Activated CD4-positive, alpha-beta T cell treated with anti-CD3 and anti-CD28 coated beads, Interleukin-2, amount 50 U/mL, for 24 hours (primary cell): ENCODE data around the gene PGP.
"Not testable (repeated sequence)": the region's sequence is repeated elsewhere in the genome, so short reads cannot be mapped to it uniquely, and the experiment has no call there.

ENCODE experiments used
- DNase-seq, 2 donors: peaks; one replicate each; pipeline ENCODE4 v3.0.0-alpha.2; 2020; ENCODE audit warnings: low read depth in 1 of 2, low spot score in 1 of 2

Gene PGP

GRCh38 chr16:2214719-2214968 lies at the start of gene PGP:
TSS of gene PGP (minus strand) at chr16:2214840. CDS start at chr16:2214777, 63 bp downstream.
- DNase-seq = no peak

GRCh38 chr16:2263026-2263425 lies 48.4 kb upstream of the PGP start:
- DNase-seq = not testable (repeated sequence)

- DNase-seq = no peak
Measured at GRCh38 chr16:2260250-2260649, 45.6 kb upstream of the PGP start.

GRCh38 chr16:2258530-2258929 lies 43.9 kb upstream of the PGP start:
- not testable (repeated sequence) for DNase-seq

GRCh38 chr16:2257726-2258125 lies 43.1 kb upstream of the PGP start:
- no peak for DNase-seq

GRCh38 chr16:2256531-2257140 lies 42.0 kb upstream of the PGP start:
- no peak for DNase-seq

GRCh38 chr16:2253293-2253692 lies 38.7 kb upstream of the PGP start:
- DNase-seq = no peak

GRCh38 chr16:2252806-2253148 lies 38.1 kb upstream of the PGP start:
- DNase-seq = no peak

- peak; percentile 60 to 68 for DNase-seq
Measured at GRCh38 chr16:2251296-2252111, 36.9 kb upstream of the PGP start, which contains the start of gene ECI1. TSS of gene ECI1 (minus strand) at chr16:2251587. CDS start at chr16:2251566, 21 bp downstream.

GRCh38 chr16:2250652-2251295 lies 36.1 kb upstream of the PGP start:
- DNase-seq = peak; percentile 17 to 26

GRCh38 chr16:2246301-2246885 lies 31.8 kb upstream of the PGP start:
- no peak for DNase-seq

- no peak for DNase-seq
Measured at GRCh38 chr16:2244926-2245795, 30.5 kb upstream of the PGP start.

- no peak for DNase-seq
Measured at GRCh38 chr16:2244301-2244700, 29.7 kb upstream of the PGP start.

GRCh38 chr16:2243781-2244180 lies 29.1 kb upstream of the PGP start:
- DNase-seq = no peak

- DNase-seq = no peak
Measured at GRCh38 chr16:2243031-2243528, 28.4 kb upstream of the PGP start.

GRCh38 chr16:2242598-2242997 lies 28.0 kb upstream of the PGP start:
- DNase-seq = no peak

GRCh38 chr16:2240331-2240730 lies 25.7 kb upstream of the PGP start:
- not testable (repeated sequence) for DNase-seq

- no peak for DNase-seq
Measured at GRCh38 chr16:2238838-2239675, 24.4 kb upstream of the PGP start.

- no peak for DNase-seq
Measured at GRCh38 chr16:2238150-2238837, 23.7 kb upstream of the PGP start.
